ENCODE results near the gene RAMACL.

Gene RAMACL

DNA sequence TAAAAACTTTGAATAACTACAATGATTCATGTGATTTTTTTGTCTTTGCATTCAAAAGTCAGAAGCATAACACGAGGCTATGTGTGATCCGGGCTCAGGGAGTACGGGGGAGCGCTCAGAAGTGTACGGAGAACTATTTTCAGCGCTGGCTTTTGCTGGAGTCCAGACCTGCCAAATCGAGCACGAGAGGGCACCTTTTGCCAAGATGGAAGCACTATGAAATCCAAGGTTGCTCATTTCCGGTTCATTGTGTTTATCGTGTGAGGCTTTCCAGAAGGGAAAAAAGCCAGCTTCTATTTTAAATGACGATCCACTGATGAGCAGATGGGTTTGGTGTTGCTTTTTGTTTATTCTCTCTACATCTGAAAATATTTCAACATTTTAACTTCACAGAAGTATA, 11.3 kb downstream of the RAMACL start:
- DNase-seq (ENCODE audit: low read depth) = no peak

DNA sequence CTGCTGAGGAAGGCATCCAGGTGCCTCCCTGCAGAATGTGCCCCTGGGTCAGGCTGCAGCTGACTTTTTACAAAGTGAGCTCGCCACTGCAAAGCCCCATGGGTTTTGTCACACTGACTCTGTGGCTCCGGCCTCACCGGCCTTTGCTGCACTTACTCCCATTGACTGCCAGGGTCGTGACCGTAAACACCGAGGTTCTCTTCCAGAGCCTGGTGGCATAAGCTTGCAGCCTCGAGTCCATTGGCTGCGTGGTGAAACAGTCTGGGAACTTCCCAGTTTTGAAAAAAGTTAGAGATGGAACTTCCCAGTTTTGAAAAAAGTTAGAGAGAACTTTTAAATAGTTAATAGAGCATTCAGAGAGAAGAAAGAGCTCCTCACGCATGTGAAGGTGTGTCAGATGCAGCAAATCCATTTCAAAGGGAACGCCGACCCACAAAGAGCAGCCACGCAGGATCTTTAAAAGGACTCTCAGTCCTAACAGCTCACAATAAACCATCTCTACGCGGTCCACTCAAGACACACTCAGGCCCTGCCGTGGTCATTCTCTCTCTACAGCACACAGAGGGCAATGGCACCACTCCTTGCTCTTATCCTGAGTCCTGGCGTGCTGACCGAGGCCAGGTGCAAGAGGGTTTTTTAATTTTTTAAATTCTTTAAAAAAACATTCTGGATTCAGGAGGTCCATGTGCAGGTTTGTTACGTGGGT, 12.8 kb downstream of the RAMACL start:
- DNase-seq (ENCODE audit: low read depth) = no peak

- DNase-seq (ENCODE audit: low read depth) = no peak
Measured at GRCh38 chr6:166572370-166573261, 13.9 kb downstream of the RAMACL start.

- DNase-seq (ENCODE audit: low read depth) = no peak
Measured at GRCh38 chr6:166570929-166571713, 15.4 kb downstream of the RAMACL start.

- no peak for DNase-seq (ENCODE audit: low read depth)
Measured at GRCh38 chr6:166569206-166569605, 17.3 kb downstream of the RAMACL start.

DNA sequence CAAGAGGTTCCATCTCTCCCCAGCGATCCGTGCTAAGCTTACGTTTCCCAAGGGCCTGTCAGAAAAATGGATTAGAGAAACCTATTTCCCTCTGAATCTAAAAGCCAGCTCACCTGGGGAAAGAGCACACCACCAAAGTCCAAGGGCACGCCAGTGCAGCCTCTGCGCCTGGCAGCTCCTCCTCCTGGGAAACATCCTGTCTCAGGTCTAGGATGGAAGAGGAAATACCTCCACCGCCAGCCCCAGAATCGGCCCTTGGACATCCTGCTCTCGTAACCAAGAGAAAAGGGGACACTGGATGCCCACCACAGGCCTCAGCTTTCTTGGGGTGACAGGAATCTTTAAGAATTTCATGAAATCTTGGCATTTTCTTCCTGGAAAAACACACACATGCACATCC, 18.7 kb downstream of the RAMACL start:
- no peak for DNase-seq (ENCODE audit: low read depth)

GRCh38 chr6:166567107-166567506, 19.4 kb downstream of the RAMACL start:
- DNase-seq (ENCODE audit: low read depth) = peak; percentile 91

DNA sequence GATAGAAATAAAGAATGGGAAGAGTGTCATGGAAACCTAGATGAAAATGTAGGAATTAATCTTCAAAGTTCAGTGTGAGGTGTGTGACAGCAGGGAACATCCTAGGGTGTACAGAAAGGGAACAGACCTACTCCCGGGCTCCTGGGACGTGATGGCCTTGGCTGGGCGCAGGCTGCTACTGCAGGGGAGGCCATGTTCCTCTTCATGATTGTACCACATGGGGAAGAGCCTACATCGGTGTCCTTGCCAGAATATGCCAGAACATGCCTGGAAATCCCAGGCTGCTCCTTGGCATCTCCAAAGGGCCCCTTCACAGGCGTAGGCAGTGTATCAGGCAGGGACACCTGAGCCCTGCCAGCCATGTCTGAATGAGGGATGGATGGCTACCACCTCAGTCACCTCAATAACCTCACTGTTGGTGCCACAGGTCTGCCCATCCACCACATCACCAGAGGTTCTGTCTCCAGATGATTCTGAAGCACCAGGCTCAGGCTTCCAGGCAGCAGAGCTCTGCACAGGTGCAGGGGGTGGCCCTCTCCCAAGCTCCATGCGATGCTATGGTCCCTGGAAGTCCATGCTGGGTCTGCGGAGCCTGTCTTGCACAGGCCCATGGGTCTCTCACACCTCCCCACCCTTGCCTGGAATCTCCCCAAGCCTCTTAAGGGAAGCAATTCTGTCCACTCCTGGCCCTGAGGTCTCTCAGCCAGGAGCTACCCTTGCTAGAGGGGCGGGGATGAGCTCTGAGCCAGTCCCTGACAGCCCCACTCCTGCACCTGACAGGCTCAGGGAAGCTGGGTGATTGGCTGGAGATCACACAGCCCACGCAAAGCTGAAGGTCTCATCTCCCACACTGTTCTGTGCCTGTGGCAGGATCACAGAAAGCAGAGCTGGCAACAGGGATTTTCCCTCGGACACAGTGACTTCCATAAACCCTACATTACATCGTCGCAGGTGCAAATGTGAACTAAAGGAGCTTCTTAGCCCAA, 20.2 kb downstream of the RAMACL start:
- DNase-seq (ENCODE audit: low read depth) = no peak

- no peak for DNase-seq (ENCODE audit: low read depth)
Measured at GRCh38 chr6:166565084-166565967, 21.2 kb downstream of the RAMACL start.

DNA sequence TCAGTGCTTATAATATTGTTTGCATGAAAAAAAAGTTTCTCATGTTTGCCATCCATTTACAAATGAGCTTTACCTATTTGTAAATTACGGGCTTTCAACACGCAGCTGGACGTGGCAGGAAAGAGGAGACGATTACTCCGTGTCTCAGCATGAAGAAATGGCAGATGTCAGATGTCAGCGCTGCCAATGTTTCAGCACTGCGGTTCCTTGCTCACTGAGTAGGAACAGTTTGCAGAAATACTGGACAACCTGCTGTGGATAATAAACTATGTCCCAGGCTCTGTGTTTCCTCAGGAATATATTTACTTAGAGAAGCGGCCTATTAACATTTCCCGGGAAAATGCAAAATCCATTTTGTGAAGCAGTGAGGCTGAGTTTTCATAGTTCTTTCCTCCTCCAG, 22.7 kb downstream of the RAMACL start:
- no peak for DNase-seq (ENCODE audit: low read depth)

DNA sequence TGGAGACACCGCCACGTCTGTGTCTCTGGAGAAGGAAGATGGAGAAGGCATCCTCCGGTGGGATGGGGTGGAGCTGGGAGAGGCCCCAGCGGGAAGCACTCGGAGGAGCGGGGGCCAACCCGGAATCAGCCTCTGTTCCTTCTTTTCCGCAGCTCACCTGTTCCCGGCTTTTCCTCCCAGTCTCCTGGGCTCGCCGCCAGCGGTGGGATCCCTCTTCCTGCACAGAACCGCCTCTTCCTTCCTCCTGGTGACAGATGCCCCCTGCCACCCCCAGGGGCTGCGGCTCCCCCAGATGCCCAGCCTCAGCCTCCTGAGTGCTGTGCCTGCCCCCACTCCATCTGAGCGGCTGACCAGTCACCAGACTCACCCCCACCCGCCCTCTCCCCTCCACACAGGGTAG, 23.3 kb downstream of the RAMACL start:
- no peak for DNase-seq (ENCODE audit: low read depth)

- no peak for DNase-seq (ENCODE audit: low read depth)
Measured at GRCh38 chr6:166562726-166563125, 23.8 kb downstream of the RAMACL start.

GRCh38 chr6:166561771-166562359, 24.6 kb downstream of the RAMACL start:
- DNase-seq (ENCODE audit: low read depth) = peak; percentile 91

DNA sequence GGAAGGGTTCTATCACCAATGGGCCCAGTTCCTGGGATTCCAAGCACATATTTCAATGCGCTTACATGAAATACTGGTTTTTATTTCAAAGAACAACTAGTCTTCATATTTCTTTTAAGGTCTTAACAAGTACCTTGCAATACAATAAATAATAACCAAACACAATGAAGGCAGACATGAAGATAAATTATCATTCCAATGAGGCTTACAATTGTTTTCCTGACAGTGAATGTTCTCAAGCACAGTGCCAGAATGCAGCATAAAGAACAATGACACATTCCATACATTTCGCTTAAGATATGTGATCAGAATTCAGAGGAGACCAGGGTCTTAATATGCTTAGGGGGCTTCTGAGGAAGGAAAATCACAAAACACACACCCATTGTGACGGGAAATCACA, 26.3 kb downstream of the RAMACL start:
- DNase-seq (ENCODE audit: low read depth) = no peak

GRCh38 chr6:166559662-166560061, 26.8 kb downstream of the RAMACL start:
- no peak for DNase-seq (ENCODE audit: low read depth)

- DNase-seq (ENCODE audit: low read depth) = no peak
Measured at GRCh38 chr6:166559211-166559610, 27.3 kb downstream of the RAMACL start.

DNA sequence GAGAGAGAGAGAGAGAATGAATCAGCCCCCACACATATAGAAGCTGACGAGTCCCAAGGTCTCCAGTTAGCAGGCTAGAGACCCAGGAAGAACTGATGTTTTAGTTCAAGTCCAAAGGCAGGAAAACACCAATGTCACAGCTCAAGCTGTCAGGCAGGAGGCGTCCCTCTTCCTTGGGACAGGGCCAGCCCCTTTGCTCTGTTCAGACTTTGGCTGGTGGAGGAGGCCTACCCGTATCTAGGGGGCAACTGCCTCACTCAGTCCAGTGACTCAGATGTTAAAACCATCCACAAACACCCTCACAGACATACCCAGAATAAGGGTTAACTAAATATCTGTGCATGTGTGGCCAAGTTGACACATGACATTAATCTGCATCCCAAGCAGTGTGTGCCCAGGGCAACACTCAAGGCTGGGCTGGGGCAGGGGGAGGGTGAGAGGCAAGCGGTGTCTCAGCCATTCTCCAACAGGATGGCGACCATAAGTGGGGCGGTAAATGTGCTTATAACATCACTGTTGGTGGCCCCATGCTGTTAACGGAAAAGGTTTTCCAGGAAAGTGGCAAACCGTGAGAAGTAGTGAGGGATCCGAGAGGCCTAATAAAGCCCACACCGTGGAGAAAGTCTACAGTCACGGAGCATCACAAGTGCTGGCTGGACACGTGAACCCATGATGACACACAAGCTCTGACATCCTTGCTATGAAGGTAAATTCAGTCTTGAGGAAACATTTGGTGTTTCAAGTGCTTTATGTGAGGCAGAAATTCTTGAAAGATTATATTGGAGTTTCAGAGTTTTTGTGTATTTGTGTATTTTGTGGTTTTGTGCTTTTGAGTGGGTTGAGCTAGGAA, 28.1 kb downstream of the RAMACL start:
- DNase-seq (ENCODE audit: low read depth) = no peak

DNA sequence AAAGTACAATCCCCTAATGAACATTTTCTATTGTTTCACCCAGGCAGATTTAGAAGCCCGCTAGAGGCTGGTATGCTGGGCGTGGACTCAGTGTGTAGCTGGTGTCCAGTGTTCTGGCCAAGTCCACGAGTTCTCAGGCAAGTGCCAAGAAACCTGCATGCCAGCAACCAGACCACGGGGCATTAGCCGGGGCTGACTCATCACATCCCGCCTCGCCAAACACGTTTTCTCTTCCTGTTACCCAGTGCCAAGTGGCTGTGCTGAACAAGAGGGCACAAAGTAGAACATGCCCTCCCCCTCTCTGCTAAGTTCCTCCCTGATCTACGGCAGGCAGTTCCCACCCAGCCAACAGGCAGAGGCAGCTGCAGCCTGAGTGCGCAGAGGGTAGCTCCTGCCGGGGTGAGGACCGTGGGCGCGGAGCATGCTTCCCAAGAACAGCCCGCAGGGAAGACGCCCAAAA, 29.6 kb downstream of the RAMACL start:
- DNase-seq (ENCODE audit: low read depth) = peak; percentile 80

GRCh38 chr6:166556336-166556735, 30.1 kb downstream of the RAMACL start:
- no peak for DNase-seq (ENCODE audit: low read depth)
